WTC11 (cell line): ENCODE results near the gene HBG1. TPM values are rescaled to one million over a fixed set of nuclear protein-coding genes. Genes with fewer than 3 reads are reported as not detected.

Experiments used
- ATAC-seq: fragments of 200-7000 bp; cut with Tn5 transposase; 2 replicates; pipeline ENCODE4 v1.10.0; 2021; ENCODE audit warnings: mild to moderate bottlenecking, moderate library complexity
- CTCF ChIA-PET: fragments of 300-600 bp; sonication (Branson Sonifier 250); formaldehyde crosslinking; loops from one replicate; lab custom pipeline; 2021; ENCODE audit warnings: antibody characterized with exemption; lab: Charles Lee
- POLR2A ChIA-PET: fragments of 350-600 bp; sonication (Branson Sonifier 250); formaldehyde crosslinking; loops from one replicate; lab custom pipeline; 2021; ENCODE audit warnings: antibody characterized with exemption; lab: Charles Lee
- DNase-seq: peaks from one replicate; pipeline ENCODE4 v3.0.0; 2021; ENCODE audit warnings: low spot score
- H3K27ac Mint-ChIP-seq: 2 replicates; pipeline ENCODE4 v1.8.0; 2021; ENCODE audit warnings: mixed read lengths
- H3K27me3 Mint-ChIP-seq: 2 replicates; pipeline ENCODE4 v1.8.0; 2021; ENCODE audit warnings: low read depth, mild to moderate bottlenecking, moderate library complexity, mixed read lengths
- H3K36me3 Mint-ChIP-seq: 2 replicates; pipeline ENCODE4 v1.8.0; 2021; ENCODE audit warnings: mixed read lengths
- H3K4me1 Mint-ChIP-seq: 2 replicates; pipeline ENCODE4 v1.8.0; 2022; ENCODE audit warnings: mixed read lengths
- H3K4me3 Mint-ChIP-seq: 2 replicates; pipeline ENCODE4 v1.8.0; 2021; ENCODE audit warnings: mild to moderate bottlenecking, moderate library complexity, mixed read lengths
- H3K9me3 Mint-ChIP-seq: 2 replicates; pipeline ENCODE4 v1.8.0; 2021; ENCODE audit warnings: mixed read lengths
- ATF1 ChIP-seq: sonication (generic); formaldehyde crosslinking; IDR thresholded peaks from 2 replicates; pipeline ENCODE4 v1.8.1; 2023; ENCODE audit warnings: mild to moderate bottlenecking, moderate library complexity, missing genetic modification reagents
- EMX1 ChIP-seq: fragments of 250-450 bp; sonication (Bioruptor Pico); IDR thresholded peaks from 2 replicates; pipeline ENCODE4 v1.8.0; 2021; ENCODE audit warnings: mild to moderate bottlenecking
- FOXP1 ChIP-seq: sonication (generic); formaldehyde crosslinking; IDR thresholded peaks from 2 replicates; pipeline ENCODE4 v1.8.0; 2022; ENCODE audit warnings: missing genetic modification reagents, mild to moderate bottlenecking, moderate library complexity, borderline replicate concordance
- GABPB1 ChIP-seq: sonication (generic); formaldehyde crosslinking; IDR thresholded peaks from 2 replicates; pipeline ENCODE4 v1.8.1; 2023; ENCODE audit warnings: mild to moderate bottlenecking, missing genetic modification reagents
- NFE2L1 ChIP-seq: sonication (generic); formaldehyde crosslinking; IDR thresholded peaks from 2 replicates; pipeline ENCODE4 v1.8.1; 2023; ENCODE audit warnings: missing genetic modification reagents
- NR3C1 ChIP-seq: sonication (generic); formaldehyde crosslinking; conservative IDR thresholded peaks from 2 replicates; pipeline ENCODE4 v1.8.1; 2023; ENCODE audit warnings: low read depth, mild to moderate bottlenecking, missing genetic modification reagents
- PRRX2 ChIP-seq: fragments of 250-450 bp; sonication (Bioruptor Pico); IDR thresholded peaks from 2 replicates; pipeline ENCODE4 v1.8.0; 2021; ENCODE audit warnings: mild to moderate bottlenecking
- RORB ChIP-seq: fragments of 250-450 bp; sonication (Bioruptor Pico); IDR thresholded peaks from 2 replicates; pipeline ENCODE4 v1.9.0; 2021; ENCODE audit warnings: mild to moderate bottlenecking
- SOX15 ChIP-seq: fragments of 250-450 bp; sonication (Bioruptor Pico); IDR thresholded peaks from 2 replicates; pipeline ENCODE4 v1.9.0; 2021; ENCODE audit warnings: mild to moderate bottlenecking
- TEAD1 ChIP-seq: sonication (generic); formaldehyde crosslinking; IDR thresholded peaks from 2 replicates; pipeline ENCODE4 v1.8.0; 2022; ENCODE audit warnings: mild to moderate bottlenecking, missing genetic modification reagents
- TEAD4 ChIP-seq: sonication (generic); formaldehyde crosslinking; IDR thresholded peaks from 2 replicates; pipeline ENCODE4 v1.8.0; 2022; ENCODE audit warnings: mild to moderate bottlenecking, missing genetic modification reagents
- TP53 ChIP-seq: sonication (generic); formaldehyde crosslinking; IDR thresholded peaks from 2 replicates; pipeline ENCODE4 v1.8.1; 2023; ENCODE audit warnings: mild to moderate bottlenecking, missing genetic modification reagents
- ZNF219 ChIP-seq: sonication (generic); formaldehyde crosslinking; IDR thresholded peaks from 2 replicates; pipeline ENCODE4 v1.8.0; 2023; ENCODE audit warnings: missing genetic modification reagents, mild to moderate bottlenecking, borderline replicate concordance
- ZNF263 ChIP-seq: sonication (generic); formaldehyde crosslinking; IDR thresholded peaks from 2 replicates; pipeline ENCODE4 v1.8.1; 2022; ENCODE audit warnings: low read depth, mild to moderate bottlenecking, moderate library complexity, missing genetic modification reagents
- ZNF317 ChIP-seq: sonication (generic); formaldehyde crosslinking; IDR thresholded peaks from 2 replicates; pipeline ENCODE4 v1.8.1; 2023; ENCODE audit warnings: low read depth, mild to moderate bottlenecking, moderate library complexity, missing genetic modification reagents, borderline replicate concordance
- total RNA-seq: library from RNA; stranded (reverse); gene quantifications from 3 replicates; pipeline ENCODE4 v1.2.3, GENCODE V29; 2021
- TF ChIP-seq, protein P1 (sequence below): fragments of 250-450 bp; sonication (Bioruptor Pico); conservative IDR thresholded peaks from 2 replicates; pipeline ENCODE4 v1.9.0; 2021; ENCODE audit warnings: mild to moderate bottlenecking
- TF ChIP-seq, protein P2 (sequence below): fragments of 200-600 bp; IDR thresholded peaks from 2 replicates; pipeline ENCODE4 v1.8.0; 2022; ENCODE audit warnings: antibody characterized with exemption
- TF ChIP-seq, protein P3 (sequence below): sonication (generic); formaldehyde crosslinking; IDR thresholded peaks from 2 replicates; pipeline ENCODE4 v1.8.1; 2022; ENCODE audit warnings: missing genetic modification reagents, borderline replicate concordance
- TF ChIP-seq, protein P4 (sequence below): sonication (generic); formaldehyde crosslinking; IDR thresholded peaks from 2 replicates; pipeline ENCODE4 v1.8.1; 2023; ENCODE audit warnings: mild to moderate bottlenecking, missing genetic modification reagents
- TF ChIP-seq, protein P5 (sequence below): fragments of 250-450 bp; sonication (Bioruptor Pico); IDR thresholded peaks from 2 replicates; pipeline ENCODE4 v1.9.0; 2021; ENCODE audit warnings: moderate library complexity, mild to moderate bottlenecking, inconsistent platforms, borderline replicate concordance
- TF ChIP-seq, protein P6 (sequence below): sonication (generic); formaldehyde crosslinking; IDR thresholded peaks from 2 replicates; pipeline ENCODE4 v1.8.1; 2023; ENCODE audit warnings: mild to moderate bottlenecking, moderate library complexity, missing genetic modification reagents

The HBG1 gene
- total RNA-seq, 1 experiment from 2014 or later, result 3.4 TPM

DNA sequence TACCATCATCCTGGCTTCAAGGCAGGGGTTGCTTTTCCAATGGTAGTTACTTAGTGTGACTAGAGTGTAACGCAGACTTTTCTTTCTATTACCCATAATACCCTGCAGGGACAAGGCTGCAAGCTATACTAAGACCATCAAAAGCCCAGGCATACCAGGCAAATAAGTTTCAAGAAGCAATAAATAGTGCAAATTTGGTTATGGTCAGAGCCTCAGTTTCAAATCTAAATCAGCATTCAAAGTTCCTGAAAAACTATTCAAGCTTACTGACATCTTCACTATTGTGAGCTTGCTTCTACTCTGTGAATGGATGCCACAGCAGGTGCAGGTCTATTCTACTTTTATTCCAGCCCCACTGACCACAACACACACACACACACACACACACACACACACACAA is 20.3 kb downstream of the HBG1 start:
- Mint-ChIP-seq H3K27me3 (no peaks in the 10 kb centered on the region), H3K9me3 (no peaks in the 10 kb centered on the region), H3K27ac (no peak overlapping the region), H3K4me1 (no peaks in the 10 kb centered on the region), H3K4me3 (no peak overlapping the region), H3K36me3 (no peaks in the 10 kb centered on the region)
- TF ChIP-seq PRRX2 (CRISPR knock-in tag), result no peak
- no peak for TF ChIP-seq EMX1 (CRISPR knock-in tag)
- no peak for TF ChIP-seq TEAD1 (CRISPR knock-in tag)
- TF ChIP-seq, protein P1, sequence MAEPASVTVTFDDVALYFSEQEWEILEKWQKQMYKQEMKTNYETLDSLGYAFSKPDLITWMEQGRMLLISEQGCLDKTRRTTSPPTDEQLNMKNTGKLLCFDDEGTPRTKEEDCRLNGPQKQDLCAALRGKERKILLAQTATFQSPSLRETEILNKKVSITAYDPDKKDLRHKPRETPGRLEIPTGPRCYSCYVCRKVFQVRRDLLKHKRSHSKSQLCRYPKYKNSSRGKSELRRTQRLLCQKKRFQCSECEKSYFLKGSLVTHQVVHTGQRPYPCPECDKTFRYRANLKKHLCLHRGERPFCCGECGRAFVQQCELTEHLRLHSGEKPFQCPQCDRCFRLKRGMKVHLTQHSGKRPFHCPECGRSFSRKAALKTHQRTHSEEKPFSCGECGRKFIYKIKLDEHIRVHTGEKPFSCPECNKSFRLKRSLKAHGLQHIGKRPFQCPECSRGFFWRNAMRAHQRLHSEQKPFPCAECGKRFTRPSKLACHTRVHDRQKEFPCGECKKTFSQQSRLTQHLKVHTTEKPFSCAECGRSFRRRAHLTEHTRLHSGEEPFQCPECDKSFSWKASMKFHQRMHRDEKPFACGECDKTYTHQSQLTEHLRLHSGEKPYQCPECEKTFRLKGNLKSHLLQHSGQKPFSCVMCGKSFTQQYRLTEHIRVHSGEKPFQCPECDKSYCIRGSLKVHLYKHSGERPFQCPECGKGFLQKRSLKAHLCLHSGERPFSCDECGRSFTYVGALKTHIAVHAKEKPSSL (CRISPR knock-in tag), result no peak
- TF ChIP-seq ZNF317 (CRISPR knock-in tag), result no peak
- TF ChIP-seq ATF1 (CRISPR knock-in tag), result no peak
- TF ChIP-seq RORB (CRISPR knock-in tag), result no peak
- no peak for TF ChIP-seq ZNF263 (CRISPR knock-in tag)
- no peak for TF ChIP-seq NR3C1
- no peak for TF ChIP-seq NFE2L1 (CRISPR knock-in tag)
- TF ChIP-seq, protein P2, sequence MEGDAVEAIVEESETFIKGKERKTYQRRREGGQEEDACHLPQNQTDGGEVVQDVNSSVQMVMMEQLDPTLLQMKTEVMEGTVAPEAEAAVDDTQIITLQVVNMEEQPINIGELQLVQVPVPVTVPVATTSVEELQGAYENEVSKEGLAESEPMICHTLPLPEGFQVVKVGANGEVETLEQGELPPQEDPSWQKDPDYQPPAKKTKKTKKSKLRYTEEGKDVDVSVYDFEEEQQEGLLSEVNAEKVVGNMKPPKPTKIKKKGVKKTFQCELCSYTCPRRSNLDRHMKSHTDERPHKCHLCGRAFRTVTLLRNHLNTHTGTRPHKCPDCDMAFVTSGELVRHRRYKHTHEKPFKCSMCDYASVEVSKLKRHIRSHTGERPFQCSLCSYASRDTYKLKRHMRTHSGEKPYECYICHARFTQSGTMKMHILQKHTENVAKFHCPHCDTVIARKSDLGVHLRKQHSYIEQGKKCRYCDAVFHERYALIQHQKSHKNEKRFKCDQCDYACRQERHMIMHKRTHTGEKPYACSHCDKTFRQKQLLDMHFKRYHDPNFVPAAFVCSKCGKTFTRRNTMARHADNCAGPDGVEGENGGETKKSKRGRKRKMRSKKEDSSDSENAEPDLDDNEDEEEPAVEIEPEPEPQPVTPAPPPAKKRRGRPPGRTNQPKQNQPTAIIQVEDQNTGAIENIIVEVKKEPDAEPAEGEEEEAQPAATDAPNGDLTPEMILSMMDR, result no peak
- no peak for TF ChIP-seq TEAD4
- TF ChIP-seq SOX15 (CRISPR knock-in tag), result no peak
- ATAC-seq (no peak), DNase-seq (no peak)
- ChIA-PET POLR2A (interaction anchor here (0.6 kb wide), 1 partner anchor 16 kb away, joined by 4 read pairs; no protein-coding TSS in a partner anchor), CTCF (no interaction called here)

DNA sequence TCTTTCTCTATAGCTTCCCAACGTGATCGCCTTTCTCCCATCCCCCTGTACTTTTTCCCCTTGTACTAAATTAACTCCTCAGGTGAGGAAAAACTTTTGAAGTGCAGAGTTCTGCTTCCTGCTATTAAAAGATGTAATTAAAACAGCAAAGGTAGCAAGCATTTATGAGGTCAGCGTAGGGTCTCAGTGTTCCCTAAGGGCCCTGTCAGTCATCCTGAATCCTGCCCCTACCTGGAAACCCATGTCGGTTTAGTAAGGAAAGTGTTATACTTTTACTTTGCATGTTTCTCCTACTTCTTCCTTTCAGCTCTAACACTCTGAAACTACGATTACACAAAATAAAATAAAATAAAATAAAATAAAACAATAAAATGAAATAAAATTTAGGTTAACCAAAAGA is 21.5 kb downstream of the HBG1 start:
- Mint-ChIP-seq H3K27ac (no peak overlapping the region), H3K4me3 (no peak overlapping the region), H3K36me3 (no peaks in the 10 kb centered on the region), H3K27me3 (no peaks in the 10 kb centered on the region)
- TF ChIP-seq, protein P3, sequence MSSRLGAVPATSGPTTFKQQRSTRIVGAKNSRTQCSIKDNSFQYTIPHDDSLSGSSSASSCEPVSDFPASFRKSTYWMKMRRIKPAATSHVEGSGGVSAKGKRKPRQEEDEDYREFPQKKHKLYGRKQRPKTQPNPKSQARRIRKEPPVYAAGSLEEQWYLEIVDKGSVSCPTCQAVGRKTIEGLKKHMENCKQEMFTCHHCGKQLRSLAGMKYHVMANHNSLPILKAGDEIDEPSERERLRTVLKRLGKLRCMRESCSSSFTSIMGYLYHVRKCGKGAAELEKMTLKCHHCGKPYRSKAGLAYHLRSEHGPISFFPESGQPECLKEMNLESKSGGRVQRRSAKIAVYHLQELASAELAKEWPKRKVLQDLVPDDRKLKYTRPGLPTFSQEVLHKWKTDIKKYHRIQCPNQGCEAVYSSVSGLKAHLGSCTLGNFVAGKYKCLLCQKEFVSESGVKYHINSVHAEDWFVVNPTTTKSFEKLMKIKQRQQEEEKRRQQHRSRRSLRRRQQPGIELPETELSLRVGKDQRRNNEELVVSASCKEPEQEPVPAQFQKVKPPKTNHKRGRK (CRISPR knock-in tag), result no peak
- TF ChIP-seq ZNF219 (CRISPR knock-in tag), result no peak
- no peak for TF ChIP-seq GABPB1 (CRISPR knock-in tag)
- TF ChIP-seq, all 79 proteins: peak for 0
- Mint-ChIP-seq H3K9me3 (no peaks in the 10 kb centered on the region), H3K4me1 (peaks cover 3% of the 10 kb centered on the region; the same call in 1 of the 2 replicates)
- ATAC-seq (no peak), DNase-seq (no peak)
- POLR2A ChIA-PET, result no interaction called here
- CTCF ChIA-PET, result no interaction called here

DNA sequence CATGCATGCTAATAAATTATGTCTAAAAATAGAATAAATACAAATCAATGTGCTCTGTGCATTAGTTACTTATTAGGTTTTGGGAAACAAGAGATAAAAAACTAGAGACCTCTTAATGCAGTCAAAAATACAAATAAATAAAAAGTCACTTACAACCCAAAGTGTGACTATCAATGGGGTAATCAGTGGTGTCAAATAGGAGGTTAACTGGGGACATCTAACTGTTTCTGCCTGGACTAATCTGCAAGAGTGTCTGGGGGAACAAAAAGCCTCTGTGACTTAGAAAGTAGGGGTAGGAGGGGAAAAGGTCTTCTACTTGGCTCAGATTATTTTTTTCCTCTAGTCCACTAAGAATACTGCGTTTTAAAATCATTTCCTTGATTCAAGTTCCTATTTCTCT is 22.0 kb downstream of the HBG1 start:
- TF ChIP-seq, protein P4, sequence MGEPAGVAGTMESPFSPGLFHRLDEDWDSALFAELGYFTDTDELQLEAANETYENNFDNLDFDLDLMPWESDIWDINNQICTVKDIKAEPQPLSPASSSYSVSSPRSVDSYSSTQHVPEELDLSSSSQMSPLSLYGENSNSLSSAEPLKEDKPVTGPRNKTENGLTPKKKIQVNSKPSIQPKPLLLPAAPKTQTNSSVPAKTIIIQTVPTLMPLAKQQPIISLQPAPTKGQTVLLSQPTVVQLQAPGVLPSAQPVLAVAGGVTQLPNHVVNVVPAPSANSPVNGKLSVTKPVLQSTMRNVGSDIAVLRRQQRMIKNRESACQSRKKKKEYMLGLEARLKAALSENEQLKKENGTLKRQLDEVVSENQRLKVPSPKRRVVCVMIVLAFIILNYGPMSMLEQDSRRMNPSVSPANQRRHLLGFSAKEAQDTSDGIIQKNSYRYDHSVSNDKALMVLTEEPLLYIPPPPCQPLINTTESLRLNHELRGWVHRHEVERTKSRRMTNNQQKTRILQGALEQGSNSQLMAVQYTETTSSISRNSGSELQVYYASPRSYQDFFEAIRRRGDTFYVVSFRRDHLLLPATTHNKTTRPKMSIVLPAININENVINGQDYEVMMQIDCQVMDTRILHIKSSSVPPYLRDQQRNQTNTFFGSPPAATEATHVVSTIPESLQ, result no peak
- TF ChIP-seq FOXP1, result no peak
- no peak for TF ChIP-seq TP53 (CRISPR knock-in tag)
- TF ChIP-seq, protein P5, sequence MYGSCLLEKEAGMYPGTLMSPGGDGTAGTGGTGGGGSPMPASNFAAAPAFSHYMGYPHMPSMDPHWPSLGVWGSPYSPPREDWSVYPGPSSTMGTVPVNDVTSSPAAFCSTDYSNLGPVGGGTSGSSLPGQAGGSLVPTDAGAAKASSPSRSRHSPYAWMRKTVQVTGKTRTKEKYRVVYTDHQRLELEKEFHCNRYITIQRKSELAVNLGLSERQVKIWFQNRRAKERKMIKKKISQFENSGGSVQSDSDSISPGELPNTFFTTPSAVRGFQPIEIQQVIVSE (CRISPR knock-in tag), result no peak
- no peak for TF ChIP-seq PRRX2 (CRISPR knock-in tag)
- no peak for TF ChIP-seq TEAD1 (CRISPR knock-in tag)
- TF ChIP-seq, protein P6, sequence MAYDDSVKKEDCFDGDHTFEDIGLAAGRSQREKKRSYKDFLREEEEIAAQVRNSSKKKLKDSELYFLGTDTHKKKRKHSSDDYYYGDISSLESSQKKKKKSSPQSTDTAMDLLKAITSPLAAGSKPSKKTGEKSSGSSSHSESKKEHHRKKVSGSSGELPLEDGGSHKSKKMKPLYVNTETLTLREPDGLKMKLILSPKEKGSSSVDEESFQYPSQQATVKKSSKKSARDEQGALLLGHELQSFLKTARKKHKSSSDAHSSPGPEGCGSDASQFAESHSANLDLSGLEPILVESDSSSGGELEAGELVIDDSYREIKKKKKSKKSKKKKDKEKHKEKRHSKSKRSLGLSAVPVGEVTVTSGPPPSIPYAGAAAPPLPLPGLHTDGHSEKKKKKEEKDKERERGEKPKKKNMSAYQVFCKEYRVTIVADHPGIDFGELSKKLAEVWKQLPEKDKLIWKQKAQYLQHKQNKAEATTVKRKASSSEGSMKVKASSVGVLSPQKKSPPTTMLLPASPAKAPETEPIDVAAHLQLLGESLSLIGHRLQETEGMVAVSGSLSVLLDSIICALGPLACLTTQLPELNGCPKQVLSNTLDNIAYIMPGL (CRISPR knock-in tag), result no peak
- Mint-ChIP-seq H3K4me1 (peaks cover 3% of the 10 kb centered on the region; the same call in 1 of the 2 replicates), H3K27ac (no peak overlapping the region), H3K27me3 (no peaks in the 10 kb centered on the region), H3K36me3 (no peaks in the 10 kb centered on the region), H3K9me3 (no peaks in the 10 kb centered on the region), H3K4me3 (no peak overlapping the region)
- ATAC-seq, result no peak
- DNase-seq, result no peak
- ChIA-PET POLR2A (no interaction called here), CTCF (no interaction called here)
